Right ventricle myocardium superior (tissue), 1 donor: ENCODE data around the gene GNA12. TPM values are rescaled to one million over a fixed set of nuclear protein-coding genes. Genes with fewer than 3 reads are reported as not detected.

Experiments used
- ATAC-seq: fragments of 200-7000 bp; cut with Tn5 transposase; one replicate; pipeline ENCODE4 v1.9.1; 2020; ENCODE audit warnings: mild to moderate bottlenecking; ENCODE audit not compliant: poor library complexity
- DNase-seq: peaks from one replicate; pipeline ENCODE4 v3.0.0-alpha.2; 2020
- intact Hi-C: fragments of 100-400 bp; cut with DNase I; formaldehyde crosslinking; loops from one replicate; pipeline ENCODE4 v1.11.2; 2022
- long read RNA-seq: library from polyadenylated mRNA; unstranded; transcript quantifications from one replicate; pipeline ENCODE4 v2.0.0, GENCODE V29; 2021
- total RNA-seq: library from RNA; stranded (reverse); fragmentation: NEBNext Ultra II Directional; extraction: Animal tissue kit (Norgen Biotek cat#: 25700); gene quantifications from one replicate; pipeline ENCODE4 v1.2.1, GENCODE V29; 2021
- donor health status: DM: no; HTN: yes; CAD: no; lungs with severe emphysema.

Gene GNA12
- total RNA-seq: 40.6 TPM
- long read RNA-seq, full-length matches to known transcripts: 199 of 229 reads
- long read RNA-seq, partial matches to known transcripts: 4 of 229 reads
- long read RNA-seq, other reads (novel, unspliced or antisense): 26 of 229 reads

GRCh38 chr7:2844153-2845033 is at the start of gene GNA12:
Gene GNA12, minus strand, starts transcription at chr7:2844308. Its CDS starts 147 bp downstream, at chr7:2844161.
- peak; percentile 97 for ATAC-seq
- intact Hi-C loops: no loop called here
- DNase-seq: peak; percentile 99

- intact Hi-C loops: no loop called here
These were observed 49.3 kb upstream of the GNA12 start for GRCh38 chr7:2893411-2893861.

GRCh38 chr7:2892549-2892948 is 48.4 kb upstream of the GNA12 start:
- intact Hi-C loops: no loop called here
- DNase-seq: no peak
- ATAC-seq: no peak

More at GRCh38 chr7:2893411-2893861, 49.3 kb upstream of the GNA12 start:
- ATAC-seq: no peak
- no peak for DNase-seq

GRCh38 chr7:2887816-2888215 is 43.7 kb upstream of the GNA12 start:
- intact Hi-C loops: loop anchor here (10.0 kb wide), 1 partner anchor 277 kb away; no protein-coding TSS in a partner anchor
- no peak for DNase-seq

GRCh38 chr7:2886900-2887299 is 42.8 kb upstream of the GNA12 start:
- DNase-seq (peak; percentile 50), ATAC-seq (peak; percentile 82)
- intact Hi-C loops: loop anchor here (10.0 kb wide), 1 partner anchor 278 kb away; no protein-coding TSS in a partner anchor

More at GRCh38 chr7:2887816-2888215, 43.7 kb upstream of the GNA12 start:
- ATAC-seq: no peak

GRCh38 chr7:2886391-2886790 is 42.3 kb upstream of the GNA12 start:
- DNase-seq: no peak
- ATAC-seq: peak; percentile 15
- intact Hi-C loops: loop anchor here (10.0 kb wide), 1 partner anchor 278 kb away; no protein-coding TSS in a partner anchor

- intact Hi-C loops: loop anchor here (10.0 kb wide), 1 partner anchor 281 kb away; no protein-coding TSS in a partner anchor
- ATAC-seq: no peak
- no peak for DNase-seq
These were observed 40.1 kb upstream of the GNA12 start for GRCh38 chr7:2884161-2884560.

GRCh38 chr7:2883101-2883500 is 39.0 kb upstream of the GNA12 start:
- ATAC-seq: no peak
- intact Hi-C loops: loop anchor here (10.0 kb wide), 1 partner anchor 282 kb away; no protein-coding TSS in a partner anchor
- no peak for DNase-seq

- intact Hi-C loops: loop anchor here (10.0 kb wide), 1 partner anchor 283 kb away; no protein-coding TSS in a partner anchor
- DNase-seq (no peak), ATAC-seq (no peak)
These were observed 38.0 kb upstream of the GNA12 start for GRCh38 chr7:2882111-2882510.

GRCh38 chr7:2880874-2881533 is 36.9 kb upstream of the GNA12 start:
- DNase-seq (no peak), ATAC-seq (no peak)
- intact Hi-C loops: loop anchor here (10.0 kb wide), 1 partner anchor 284 kb away; no protein-coding TSS in a partner anchor

GRCh38 chr7:2880051-2880450 is 35.9 kb upstream of the GNA12 start:
- intact Hi-C loops: loop anchor here (10.0 kb wide), 1 partner anchor 285 kb away; no protein-coding TSS in a partner anchor
- ATAC-seq (no peak), DNase-seq (no peak)

- DNase-seq (no peak), ATAC-seq (no peak)
- intact Hi-C loops: no loop called here
These were observed 35.2 kb upstream of the GNA12 start for GRCh38 chr7:2879354-2879753.

- ATAC-seq (no peak), DNase-seq (no peak)
- intact Hi-C loops: no loop called here
These were observed 34.2 kb upstream of the GNA12 start for GRCh38 chr7:2878306-2878705.

- no peak for DNase-seq
- no peak for ATAC-seq
- intact Hi-C loops: no loop called here
These were observed 32.1 kb upstream of the GNA12 start for GRCh38 chr7:2876031-2876731.

GRCh38 chr7:2873686-2874551 is 29.8 kb upstream of the GNA12 start:
- intact Hi-C loops: no loop called here
- no peak for ATAC-seq

GRCh38 chr7:2873146-2873545 is 29.0 kb upstream of the GNA12 start:
- intact Hi-C loops: no loop called here
- ATAC-seq: no peak

More at GRCh38 chr7:2873686-2874551, 29.8 kb upstream of the GNA12 start:
- no peak for DNase-seq

GRCh38 chr7:2872296-2872874 is 28.3 kb upstream of the GNA12 start:
- intact Hi-C loops: no loop called here
- ATAC-seq (no peak), DNase-seq (no peak)

More at GRCh38 chr7:2873146-2873545, 29.0 kb upstream of the GNA12 start:
- no peak for DNase-seq
